Rectal smooth muscle tissue (tissue), 1 donor: ENCODE measurements around the gene PCGF1.

Experiments
- H3K27ac ChIP-seq: one replicate; pipeline ENCODE4 v1.7.0; 2013; ENCODE audit warnings: low read depth, low read length, inconsistent platforms
- H3K27me3 ChIP-seq: one replicate; pipeline ENCODE4 v1.7.0; 2013; ENCODE audit warnings: low read length; ENCODE audit not compliant: control insufficient read depth, insufficient read depth
- H3K36me3 ChIP-seq: one replicate; pipeline ENCODE4 v1.7.0; 2013; ENCODE audit warnings: low read length; ENCODE audit not compliant: control insufficient read depth, insufficient read depth
- H3K4me1 ChIP-seq: one replicate; pipeline ENCODE4 v1.7.0; 2013; ENCODE audit warnings: low read length; ENCODE audit not compliant: control insufficient read depth, insufficient read depth
- H3K4me3 ChIP-seq: one replicate; pipeline ENCODE4 v1.7.0; 2013; ENCODE audit warnings: low read length
- H3K9ac ChIP-seq: one replicate; pipeline ENCODE4 v1.7.0; 2013; ENCODE audit warnings: low read length

PCGF1 gene

DNA sequence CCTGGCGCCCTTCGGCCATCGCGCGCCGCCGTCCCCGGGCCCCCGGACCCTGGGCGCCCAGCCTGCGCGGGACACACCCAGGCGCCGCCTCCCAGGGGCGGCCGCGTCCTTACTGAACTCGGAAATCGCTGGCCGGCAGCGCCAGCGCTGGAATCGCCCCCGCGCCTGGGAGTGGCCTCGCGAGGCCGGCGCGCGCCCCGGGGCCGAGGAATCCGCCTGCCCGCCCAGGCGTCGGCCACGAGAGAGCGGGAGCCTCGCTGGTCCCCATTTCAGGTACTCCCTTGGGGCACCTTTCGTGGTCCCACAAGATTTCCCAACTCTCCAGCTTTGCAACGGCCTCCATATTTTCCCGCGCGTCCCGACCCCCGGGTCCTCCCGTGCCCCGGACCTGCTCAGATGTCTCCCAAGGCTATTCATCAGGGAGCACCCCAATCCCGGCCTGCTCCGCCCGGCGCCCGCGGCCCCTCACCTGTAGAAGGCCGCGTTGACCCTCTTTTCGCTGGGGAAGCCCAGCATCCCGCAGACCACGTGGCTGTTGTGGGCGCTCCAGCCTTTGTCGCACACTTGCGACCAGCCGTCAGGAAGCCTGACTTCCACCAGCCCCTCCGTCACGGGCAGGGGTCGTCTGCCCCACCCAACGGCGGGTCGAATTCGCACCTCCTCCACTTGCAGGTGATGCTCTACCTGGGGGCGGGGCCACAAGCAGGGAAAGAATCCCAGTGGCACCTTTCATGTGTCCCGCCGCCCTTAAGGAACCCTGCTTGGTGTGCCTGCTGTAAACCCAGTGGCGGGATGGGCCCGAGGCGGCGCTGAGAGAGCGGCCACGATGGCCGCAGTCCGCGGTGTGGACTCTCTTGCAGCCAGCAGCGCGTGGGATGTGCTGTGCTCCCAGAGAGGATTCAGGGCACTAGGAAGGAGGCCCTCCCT is 41.7 kb upstream of the PCGF1 start:
- Histone ChIP-seq H3K4me1 (peaks cover 2% of the 10 kb centered on the region), H3K27me3 (no peaks in the 10 kb centered on the region), H3K4me3 (peak overlapping the region; percentile 75), H3K36me3 (no peaks in the 10 kb centered on the region), H3K27ac (peak overlapping the region; percentile 52), H3K9ac (no peak overlapping the region)

GRCh38 chr2:74548285-74548899 is 40.9 kb upstream of the PCGF1 start:
- Histone ChIP-seq H3K27me3 (no peaks in the 10 kb centered on the region), H3K4me3 (peak overlapping the region; percentile 75), H3K27ac (peak overlapping the region; percentile 52), H3K9ac (peak overlapping the region; percentile 32), H3K36me3 (no peaks in the 10 kb centered on the region), H3K4me1 (peaks cover 2% of the 10 kb centered on the region)

- no peaks in the 10 kb centered on the region for H3K36me3 ChIP-seq
- H3K4me1 ChIP-seq: peaks cover 2% of the 10 kb centered on the region
- H3K4me3 ChIP-seq: no peak overlapping the region
- H3K9ac ChIP-seq: no peak overlapping the region
- H3K27me3 ChIP-seq: no peaks in the 10 kb centered on the region
- H3K27ac ChIP-seq: no peak overlapping the region
Measured at GRCh38 chr2:74546004-74546403, 38.5 kb upstream of the PCGF1 start.

DNA sequence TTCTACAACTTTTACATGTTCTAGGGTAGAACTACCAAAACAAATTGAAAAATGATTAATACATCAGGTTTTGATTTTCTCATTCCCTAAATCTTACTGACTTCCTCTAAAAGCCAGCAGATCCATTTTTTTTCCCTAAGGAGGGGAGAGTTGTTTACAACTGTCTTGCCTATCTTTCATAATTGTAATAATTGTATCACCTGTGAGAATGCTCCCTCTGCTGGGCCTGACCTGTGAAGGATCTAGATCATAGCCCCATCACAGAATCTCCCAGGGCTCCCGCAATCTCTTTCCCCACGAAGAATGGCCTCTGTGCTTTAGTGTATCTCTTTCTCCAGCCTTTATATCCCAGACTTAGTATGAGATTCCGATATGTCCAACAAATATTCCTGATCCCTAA is 37.1 kb upstream of the PCGF1 start:
- Histone ChIP-seq H3K4me3 (no peak overlapping the region), H3K9ac (no peak overlapping the region), H3K27ac (no peak overlapping the region), H3K27me3 (no peaks in the 10 kb centered on the region), H3K36me3 (no peaks in the 10 kb centered on the region), H3K4me1 (peaks cover 2% of the 10 kb centered on the region)

- Histone ChIP-seq H3K4me3 (no peak overlapping the region), H3K36me3 (no peaks in the 10 kb centered on the region), H3K27ac (no peak overlapping the region), H3K9ac (no peak overlapping the region), H3K4me1 (no peaks in the 10 kb centered on the region), H3K27me3 (no peaks in the 10 kb centered on the region)
Measured at GRCh38 chr2:74542978-74543377, 35.5 kb upstream of the PCGF1 start.

GRCh38 chr2:74540291-74540690 is 32.8 kb upstream of the PCGF1 start:
- Histone ChIP-seq H3K27me3 (no peaks in the 10 kb centered on the region), H3K9ac (no peak overlapping the region), H3K27ac (no peak overlapping the region), H3K36me3 (no peaks in the 10 kb centered on the region), H3K4me3 (no peak overlapping the region), H3K4me1 (no peaks in the 10 kb centered on the region)

DNA sequence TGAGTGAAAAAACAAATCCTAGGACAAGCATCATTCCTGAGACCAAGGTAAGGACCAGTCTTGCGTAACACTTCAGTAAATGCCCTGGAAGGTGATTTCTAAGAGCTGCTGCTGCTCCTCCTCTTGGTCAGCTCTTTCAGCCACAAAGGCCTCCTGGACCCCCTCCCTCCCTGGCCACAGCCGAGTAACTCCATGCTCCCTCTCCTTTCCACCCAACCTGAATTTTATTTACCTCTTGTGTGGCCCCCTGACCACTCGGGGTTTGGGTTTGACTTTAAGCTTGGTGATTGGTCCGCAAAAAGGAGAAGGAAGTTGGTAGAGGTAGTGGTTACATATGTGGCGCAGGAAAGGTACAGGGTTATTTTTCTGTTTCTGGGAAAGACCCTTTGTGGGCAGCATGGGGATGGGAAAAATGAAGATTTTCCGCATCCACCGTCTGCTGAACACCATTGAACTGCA is 31.4 kb upstream of the PCGF1 start:
- no peaks in the 10 kb centered on the region for H3K27me3 ChIP-seq
- no peak overlapping the region for H3K9ac ChIP-seq
- no peaks in the 10 kb centered on the region for H3K4me1 ChIP-seq
- no peak overlapping the region for H3K27ac ChIP-seq
- no peak overlapping the region for H3K4me3 ChIP-seq
- H3K36me3 ChIP-seq: no peaks in the 10 kb centered on the region

- Histone ChIP-seq H3K4me3 (no peak overlapping the region), H3K4me1 (no peaks in the 10 kb centered on the region), H3K27ac (no peak overlapping the region), H3K36me3 (peaks cover 2% of the 10 kb centered on the region), H3K27me3 (no peaks in the 10 kb centered on the region), H3K9ac (no peak overlapping the region)
Measured at GRCh38 chr2:74537140-74537539, 29.6 kb upstream of the PCGF1 start.

DNA sequence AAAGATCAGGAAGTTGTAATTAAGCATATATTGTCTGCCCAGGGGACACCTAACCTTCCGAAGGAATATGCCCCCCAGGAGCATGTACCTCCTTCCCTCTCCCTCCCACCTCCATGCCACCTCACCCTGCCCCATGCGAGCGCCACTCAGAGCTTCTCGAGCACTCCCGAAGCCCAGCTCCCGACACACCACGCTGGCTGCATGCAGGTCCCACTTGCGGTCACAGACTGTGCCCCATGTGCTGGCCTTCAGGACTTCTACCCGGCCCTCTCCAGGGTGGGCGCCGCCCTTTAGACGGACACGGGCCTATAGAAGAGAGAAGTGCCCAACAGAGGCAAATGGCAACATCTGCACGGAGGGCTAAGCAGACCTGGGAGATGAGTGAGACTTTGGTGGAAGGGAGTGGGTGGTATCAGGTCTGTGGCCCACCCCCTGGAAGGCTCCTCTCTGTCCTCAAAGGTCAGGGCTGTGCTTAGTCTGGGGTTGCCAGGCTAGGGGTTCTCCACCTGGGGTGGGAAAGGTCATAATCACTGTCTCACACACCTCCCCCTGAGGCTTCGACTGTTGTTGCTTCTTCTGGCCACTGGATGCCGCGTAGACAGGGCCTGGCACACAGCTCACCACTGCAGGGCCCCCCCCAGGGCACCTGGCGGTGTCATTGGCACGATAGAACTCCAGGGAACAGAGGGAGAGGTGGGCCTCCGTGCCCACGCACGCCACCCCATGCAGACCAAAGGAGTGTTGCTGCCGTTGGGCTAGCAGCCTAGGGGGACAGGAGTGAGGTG is 28.9 kb upstream of the PCGF1 start:
- H3K36me3 ChIP-seq: peaks cover 2% of the 10 kb centered on the region
- no peaks in the 10 kb centered on the region for H3K4me1 ChIP-seq
- no peak overlapping the region for H3K9ac ChIP-seq
- H3K27me3 ChIP-seq: no peaks in the 10 kb centered on the region
- no peak overlapping the region for H3K4me3 ChIP-seq
- no peak overlapping the region for H3K27ac ChIP-seq

GRCh38 chr2:74535440-74535965 is 28.0 kb upstream of the PCGF1 start:
- Histone ChIP-seq H3K36me3 (peaks cover 2% of the 10 kb centered on the region), H3K27me3 (no peaks in the 10 kb centered on the region), H3K27ac (no peak overlapping the region), H3K9ac (no peak overlapping the region), H3K4me1 (peaks cover 8% of the 10 kb centered on the region), H3K4me3 (no peak overlapping the region)

DNA sequence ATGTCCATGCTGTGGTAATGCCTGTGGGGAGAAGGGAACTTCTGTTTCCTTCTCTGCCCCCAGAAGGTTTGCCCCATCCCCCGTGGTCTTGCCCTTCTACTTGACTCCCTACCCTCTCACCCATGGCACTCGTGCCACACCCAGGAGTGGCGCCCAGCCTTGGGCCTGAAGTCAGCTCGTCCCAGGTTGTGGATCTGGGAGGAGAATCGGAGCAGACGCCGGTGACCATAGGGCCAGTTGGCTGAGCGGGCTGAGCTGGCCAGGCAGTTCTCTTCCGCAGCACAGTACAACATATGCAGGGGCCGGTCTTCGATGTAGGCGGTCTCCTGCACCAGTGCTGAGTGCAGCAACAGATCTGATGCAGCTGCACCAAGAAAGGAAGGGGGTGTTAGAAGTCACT is 26.9 kb upstream of the PCGF1 start:
- H3K36me3 ChIP-seq: peaks cover 2% of the 10 kb centered on the region
- peaks cover 8% of the 10 kb centered on the region for H3K4me1 ChIP-seq
- no peaks in the 10 kb centered on the region for H3K27me3 ChIP-seq
- H3K4me3 ChIP-seq: no peak overlapping the region
- H3K9ac ChIP-seq: no peak overlapping the region
- no peak overlapping the region for H3K27ac ChIP-seq

GRCh38 chr2:74533464-74533863 is 26.0 kb upstream of the PCGF1 start:
- Histone ChIP-seq H3K4me3 (no peak overlapping the region), H3K36me3 (peaks cover 2% of the 10 kb centered on the region), H3K4me1 (peaks cover 13% of the 10 kb centered on the region), H3K9ac (no peak overlapping the region), H3K27ac (no peak overlapping the region), H3K27me3 (no peaks in the 10 kb centered on the region)
